SK-N-SH treated with all-trans-retinoic acid at 6 μM for 48 hours (cell line): ENCODE measurements around the gene PFAS.

Experiments used
- ATAC-seq: fragments of 200-7000 bp; cut with Tn5 transposase; 3 replicates; pipeline ENCODE4 v1.9.1; 2020; ENCODE audit warnings: mild to moderate bottlenecking, moderate library complexity
- ARNTL ChIP-seq: fragments of 450-650 bp; formaldehyde crosslinking; IDR thresholded peaks from 2 replicates; pipeline ENCODE4 v1.5.0; 2020; ENCODE audit warnings: low read depth, mild to moderate bottlenecking, moderate library complexity, borderline replicate concordance
- BACH2 ChIP-seq: fragments of 250-450 bp; sonication (Bioruptor Pico); IDR thresholded peaks from 2 replicates; pipeline ENCODE4 v1.9.0; 2021; ENCODE audit warnings: mild to moderate bottlenecking, borderline replicate concordance
- CREB5 ChIP-seq: fragments of 250-450 bp; sonication (Bioruptor Pico); IDR thresholded peaks from 2 replicates; pipeline ENCODE4 v1.5.1; 2020; ENCODE audit warnings: low read depth, mild to moderate bottlenecking, moderate library complexity
- CSDC2 ChIP-seq: fragments of 250-450 bp; sonication (Bioruptor Pico); IDR thresholded peaks from 2 replicates; pipeline ENCODE4 v1.5.0; 2020; ENCODE audit warnings: mild to moderate bottlenecking, moderate library complexity
- CSRNP3 ChIP-seq: fragments of 250-450 bp; sonication (Bioruptor Pico); IDR thresholded peaks from 2 replicates; pipeline ENCODE4 v1.5.1; 2021; ENCODE audit warnings: mild to moderate bottlenecking, moderate library complexity
- GLIS3 ChIP-seq: fragments of 250-450 bp; sonication (Bioruptor Pico); IDR thresholded peaks from 2 replicates; pipeline ENCODE4 v1.5.0; 2020; ENCODE audit warnings: mild to moderate bottlenecking, moderate library complexity
- ISL1 ChIP-seq: fragments of 250-450 bp; sonication (Bioruptor Pico); IDR thresholded peaks from 2 replicates; pipeline ENCODE4 v2.1.2; 2022; ENCODE audit warnings: mild to moderate bottlenecking, moderate library complexity
- OSR1 ChIP-seq: fragments of 250-450 bp; sonication (Bioruptor Pico); IDR thresholded peaks from 2 replicates; pipeline ENCODE4 v1.8.0; 2022; ENCODE audit warnings: moderate library complexity, mild to moderate bottlenecking, inconsistent platforms
- PATZ1 ChIP-seq: fragments of 250-450 bp; sonication (Bioruptor Pico); IDR thresholded peaks from 2 replicates; pipeline ENCODE4 v1.8.0; 2020; ENCODE audit warnings: mild to moderate bottlenecking, moderate library complexity, borderline replicate concordance
- POU6F1 ChIP-seq: fragments of 250-450 bp; sonication (Bioruptor Pico); IDR thresholded peaks from 2 replicates; pipeline ENCODE4 v1.8.0; 2021; ENCODE audit warnings: low read depth, mild to moderate bottlenecking, moderate library complexity, borderline replicate concordance
- RARB ChIP-seq: fragments of 250-450 bp; sonication (Bioruptor Pico); IDR thresholded peaks from 2 replicates; pipeline ENCODE4 v1.8.0; 2021; ENCODE audit warnings: mild to moderate bottlenecking, moderate library complexity
- SNAI2 ChIP-seq: fragments of 250-450 bp; sonication (Bioruptor Pico); IDR thresholded peaks from 2 replicates; pipeline ENCODE4 v1.5.0; 2020; ENCODE audit warnings: mild to moderate bottlenecking, moderate library complexity
- TCF4 ChIP-seq: fragments of 250-450 bp; sonication (Bioruptor Pico); IDR thresholded peaks from 2 replicates; pipeline ENCODE4 v1.8.0; 2021; ENCODE audit warnings: mild to moderate bottlenecking, moderate library complexity, borderline replicate concordance
- TOX ChIP-seq: fragments of 250-450 bp; sonication (Bioruptor Pico); IDR thresholded peaks from 2 replicates; pipeline ENCODE4 v1.8.0; 2021; ENCODE audit warnings: mild to moderate bottlenecking, moderate library complexity, borderline replicate concordance
- ZC3H10 ChIP-seq: fragments of 250-450 bp; sonication (Bioruptor Pico); IDR thresholded peaks from 2 replicates; pipeline ENCODE4 v1.5.1; 2021; ENCODE audit warnings: mild to moderate bottlenecking, moderate library complexity
- ZNF565 ChIP-seq: fragments of 450-650 bp; formaldehyde crosslinking; conservative IDR thresholded peaks from 2 replicates; pipeline ENCODE4 v1.5.0; 2020; ENCODE audit warnings: low read depth, mild to moderate bottlenecking, moderate library complexity
- ZNF70 ChIP-seq: fragments of 450-650 bp; formaldehyde crosslinking; IDR thresholded peaks from 2 replicates; pipeline ENCODE4 v1.5.0; 2020; ENCODE audit warnings: mild to moderate bottlenecking, moderate library complexity
- ZNF8 ChIP-seq: fragments of 450-650 bp; formaldehyde crosslinking; IDR thresholded peaks from 2 replicates; pipeline ENCODE4 v1.5.0; 2020; ENCODE audit warnings: mild to moderate bottlenecking, moderate library complexity

PFAS gene

GRCh38 chr17:8311131-8311790, 62.2 kb downstream of the PFAS start:
- ATAC-seq: no peak
- TF ChIP-seq CREB5 (CRISPR knock-in tag): no peak
- no peak for TF ChIP-seq OSR1 (CRISPR knock-in tag)
- no peak for TF ChIP-seq RARB (CRISPR knock-in tag)
- no peak for TF ChIP-seq ZNF565
- TF ChIP-seq CSRNP3 (CRISPR knock-in tag): no peak
- TF ChIP-seq, all 23 proteins: peak for 0

GRCh38 chr17:8312251-8312650, 63.2 kb downstream of the PFAS start:
- TF ChIP-seq POU6F1 (CRISPR knock-in tag) (no peak), CREB5 (CRISPR knock-in tag) (no peak)
- no peak for ATAC-seq

GRCh38 chr17:8312726-8313600, 63.9 kb downstream of the PFAS start:
- peak; percentile 30; the same call in 2 of the 3 replicates for ATAC-seq
- TF ChIP-seq ARNTL: no peak
- TF ChIP-seq TCF4 (CRISPR knock-in tag): no peak
- no peak for TF ChIP-seq TOX (CRISPR knock-in tag)
- TF ChIP-seq ZC3H10 (CRISPR knock-in tag): no peak
- TF ChIP-seq ISL1 (CRISPR knock-in tag): no peak
- no peak for TF ChIP-seq GLIS3 (CRISPR knock-in tag)
- TF ChIP-seq SNAI2 (CRISPR knock-in tag): no peak
- TF ChIP-seq ZNF8: no peak

GRCh38 chr17:8314797-8315763, 66.0 kb downstream of the PFAS start:
- peak; percentile 51 for ATAC-seq
- TF ChIP-seq ZNF70 (no peak), CSDC2 (CRISPR knock-in tag) (no peak), BACH2 (no peak), CSRNP3 (CRISPR knock-in tag) (no peak), OSR1 (CRISPR knock-in tag) (no peak), PATZ1 (CRISPR knock-in tag) (no peak), GLIS3 (CRISPR knock-in tag) (no peak), SNAI2 (CRISPR knock-in tag) (no peak), POU6F1 (CRISPR knock-in tag) (no peak)
